ENCODE data around the gene TMEM121.

GRCh38 chr14:105499256-105500035, 26.9 kb upstream of the TMEM121 start:
- TF ChIP-seq CTCF (IDR thresholded peaks at IDR 0.05; ENCODE audit: low read depth, low read length, missing input control) (no peak), REST (IDR thresholded peaks at IDR 0.05) (no peak), JUND (IDR thresholded peaks at IDR 0.05) (no peak), YY1 (IDR thresholded peaks at IDR 0.05) (no peak), SP1 (IDR thresholded peaks at IDR 0.05) (no peak), MAX (IDR thresholded peaks at IDR 0.05) (no peak), GABPA (IDR thresholded peaks at IDR 0.05 in 1 of 2, conservative IDR thresholded peaks at IDR 0.05 in 1 of 2) (no peak), EGR1 (IDR thresholded peaks at IDR 0.05; ENCODE audit: low read depth in 2 of 2) (no peak), RXRA (IDR thresholded peaks at IDR 0.05) (no peak), NR2F2 (IDR thresholded peaks at IDR 0.05) (no peak)
